ENCODE results near the gene IGFBP2. TPM values are rescaled to one million over a fixed set of nuclear protein-coding genes. Genes with fewer than 3 reads are reported as not detected.

IGFBP2 gene
- total and polyA plus RNA-seq, 2 experiments from 2014 or later, result 5.6 to 40.1 TPM

DNA sequence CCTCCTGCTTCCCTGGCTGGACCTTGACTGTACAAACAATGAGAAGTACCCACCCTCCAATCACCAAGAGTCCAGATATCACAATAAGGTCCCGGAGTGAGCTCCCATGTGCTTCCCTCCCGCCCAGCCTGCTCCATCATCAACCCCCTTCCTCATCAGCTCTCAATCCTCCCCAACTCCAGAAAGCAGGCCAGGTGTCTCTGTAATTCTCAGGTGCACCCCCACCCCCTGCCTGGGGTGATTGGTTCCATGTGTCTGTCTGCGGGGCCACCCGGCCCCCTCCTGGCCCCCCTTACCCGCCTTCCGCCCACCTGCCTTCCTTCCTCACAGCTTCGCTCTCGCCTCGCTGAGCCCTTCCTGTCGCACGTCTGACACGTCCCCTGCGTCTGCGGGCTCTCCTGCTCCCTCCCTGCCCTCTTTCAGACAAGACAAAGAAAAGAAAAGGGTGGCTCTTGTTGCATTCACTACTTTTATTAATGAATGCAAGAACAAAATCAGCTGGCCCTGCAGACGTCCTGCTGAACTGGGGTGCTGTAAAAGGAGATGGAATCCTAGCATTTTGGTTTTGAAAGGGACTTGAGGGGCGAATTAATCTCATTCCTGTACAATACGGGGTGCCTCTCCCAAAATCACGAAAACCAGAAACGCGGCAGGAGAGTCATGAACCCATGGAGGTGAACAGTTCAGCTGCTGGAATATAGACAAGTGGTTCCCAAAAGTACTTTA is 26.5 kb upstream of the IGFBP2 start:
- no peak overlapping the region for H2AFZ ChIP-seq
- H3K27me3 ChIP-seq (replicated peaks; ENCODE audit: insufficient read depth), result 0 out of 2 replicates have a peak, but pooled peaks cover 9% of the 10 kb centered on the region
- H4K20me1 ChIP-seq (ENCODE audit: insufficient read depth), result no peaks in the 10 kb centered on the region
- 46 to 49% methylated on average over 19 to 20 of the region's 20 CpGs for WGBS, 2 experiments (ENCODE audit: low coverage in 1 of 2, low lambda C conversion rate in 2 of 2, missing lambda C conversion rate in 2 of 2)
- no peak overlapping the region for H3K27ac ChIP-seq
- TF ChIP-seq EZH2phosphoT487 (IDR thresholded peaks at IDR 0.05; ENCODE audit: insufficient read depth, low read depth) (no peak), EZH2 (IDR thresholded peaks at IDR 0.05; ENCODE audit: insufficient read depth, poor library complexity, severe bottlenecking) (no peak)
- H3K4me2 ChIP-seq (ENCODE audit: unreplicated experiment), result no peak overlapping the region
- no peaks in the 10 kb centered on the region for H3K9me2 ChIP-seq (ENCODE audit: insufficient read depth)
- H3K4me3 ChIP-seq, result no peak overlapping the region
- H3F3A ChIP-seq (ENCODE audit: insufficient read depth), result no peaks in the 10 kb centered on the region
- no peak overlapping the region for H3K9ac ChIP-seq
- no peaks in the 10 kb centered on the region for H3K4me1 ChIP-seq (ENCODE audit: insufficient read depth)
- no peaks in the 10 kb centered on the region for H3K79me2 ChIP-seq (ENCODE audit: insufficient read depth)
- DNase-seq, result no peak
- no peaks in the 10 kb centered on the region for H3K9me3 ChIP-seq (ENCODE audit: low read depth)
- in situ Hi-C loops (cut with MboI), result no loop called here
- H3K36me3 ChIP-seq (ENCODE audit: low read depth), result no peaks in the 10 kb centered on the region

DNA sequence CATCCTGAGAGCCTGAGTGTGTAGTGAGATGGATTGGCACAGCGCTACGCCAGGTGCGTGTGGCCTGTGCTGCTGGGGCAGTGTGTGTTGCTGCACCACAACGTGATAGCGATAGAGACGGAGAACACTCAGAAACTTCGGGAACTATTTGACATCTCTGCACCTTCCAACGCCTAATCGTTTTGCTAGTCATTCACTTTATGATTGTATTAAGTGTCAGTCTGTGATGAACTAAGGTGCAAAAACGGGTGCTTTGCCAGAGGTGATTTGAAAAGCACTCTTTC is 26.0 kb upstream of the IGFBP2 start:
- 0 out of 2 replicates have a peak, but pooled peaks cover 9% of the 10 kb centered on the region for H3K27me3 ChIP-seq (replicated peaks; ENCODE audit: insufficient read depth)
- H3K9me3 ChIP-seq (ENCODE audit: low read depth), result no peaks in the 10 kb centered on the region
- H3K9me2 ChIP-seq (ENCODE audit: insufficient read depth), result no peaks in the 10 kb centered on the region
- H3K79me2 ChIP-seq (ENCODE audit: insufficient read depth), result no peaks in the 10 kb centered on the region
- H3K27ac ChIP-seq, result no peak overlapping the region
- H3F3A ChIP-seq (ENCODE audit: insufficient read depth), result no peaks in the 10 kb centered on the region
- DNase-seq, result no peak
- H4K20me1 ChIP-seq (ENCODE audit: insufficient read depth), result no peaks in the 10 kb centered on the region
- no peak for TF ChIP-seq EZH2 (IDR thresholded peaks at IDR 0.05; ENCODE audit: insufficient read depth, poor library complexity, severe bottlenecking)
- H3K4me1 ChIP-seq (ENCODE audit: insufficient read depth), result no peaks in the 10 kb centered on the region
- in situ Hi-C loops (cut with MboI), result no loop called here
- 83 to 86% methylated on average over 10 of the region's 10 CpGs for WGBS, 2 experiments (ENCODE audit: low coverage in 1 of 2, low lambda C conversion rate in 2 of 2, missing lambda C conversion rate in 2 of 2)
- no peak overlapping the region for H2AFZ ChIP-seq
- H3K36me3 ChIP-seq (ENCODE audit: low read depth), result no peaks in the 10 kb centered on the region
- H3K4me2 ChIP-seq (ENCODE audit: unreplicated experiment), result no peak overlapping the region
- H3K9ac ChIP-seq, result no peak overlapping the region
- H3K4me3 ChIP-seq, result no peak overlapping the region

DNA sequence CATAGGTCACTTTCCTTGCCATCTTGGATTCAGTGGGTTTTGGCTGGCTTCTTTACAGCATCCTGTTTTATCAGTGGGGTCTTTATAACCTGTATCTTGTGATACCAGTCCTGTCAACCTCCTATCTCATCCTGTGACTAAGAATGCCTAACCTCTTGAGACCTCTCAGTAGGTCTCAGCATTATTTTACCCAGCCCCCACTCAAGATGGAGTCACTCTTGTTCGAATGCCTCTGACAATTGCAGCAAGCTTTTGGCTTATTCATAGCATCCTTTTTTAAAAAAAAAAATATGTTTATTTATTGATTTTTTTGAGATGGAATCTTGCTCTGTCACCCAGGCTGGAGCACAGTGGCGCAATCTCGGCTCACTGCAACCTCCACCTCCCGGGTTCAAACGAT is 24.7 kb upstream of the IGFBP2 start:
- Histone ChIP-seq H3K9me3 (ENCODE audit: low read depth) (no peaks in the 10 kb centered on the region), H3K9ac (no peak overlapping the region), H3K4me3 (no peak overlapping the region), H3K27ac (no peak overlapping the region), H3K27me3 (replicated peaks; ENCODE audit: insufficient read depth) (0 out of 2 replicates have a peak, but pooled peaks cover 9% of the 10 kb centered on the region), H3K79me2 (ENCODE audit: insufficient read depth) (no peaks in the 10 kb centered on the region), H2AFZ (no peak overlapping the region), H3K36me3 (ENCODE audit: low read depth) (no peaks in the 10 kb centered on the region), H3K4me1 (ENCODE audit: insufficient read depth) (no peaks in the 10 kb centered on the region), H3F3A (ENCODE audit: insufficient read depth) (no peaks in the 10 kb centered on the region), H4K20me1 (ENCODE audit: insufficient read depth) (no peaks in the 10 kb centered on the region), H3K4me2 (ENCODE audit: unreplicated experiment) (no peak overlapping the region), H3K9me2 (ENCODE audit: insufficient read depth) (no peaks in the 10 kb centered on the region)
- in situ Hi-C loops (cut with MboI), result no loop called here
- no peak for DNase-seq
- 92 to 100% methylated on average over 5 of the region's 5 CpGs for WGBS, 2 experiments (ENCODE audit: low coverage in 1 of 2, low lambda C conversion rate in 2 of 2, missing lambda C conversion rate in 2 of 2)
- no peak for TF ChIP-seq EZH2 (IDR thresholded peaks at IDR 0.05; ENCODE audit: insufficient read depth, poor library complexity, severe bottlenecking)
- TF ChIP-seq EZH2phosphoT487 (IDR thresholded peaks at IDR 0.05; ENCODE audit: insufficient read depth, low read depth), result no peak

DNA sequence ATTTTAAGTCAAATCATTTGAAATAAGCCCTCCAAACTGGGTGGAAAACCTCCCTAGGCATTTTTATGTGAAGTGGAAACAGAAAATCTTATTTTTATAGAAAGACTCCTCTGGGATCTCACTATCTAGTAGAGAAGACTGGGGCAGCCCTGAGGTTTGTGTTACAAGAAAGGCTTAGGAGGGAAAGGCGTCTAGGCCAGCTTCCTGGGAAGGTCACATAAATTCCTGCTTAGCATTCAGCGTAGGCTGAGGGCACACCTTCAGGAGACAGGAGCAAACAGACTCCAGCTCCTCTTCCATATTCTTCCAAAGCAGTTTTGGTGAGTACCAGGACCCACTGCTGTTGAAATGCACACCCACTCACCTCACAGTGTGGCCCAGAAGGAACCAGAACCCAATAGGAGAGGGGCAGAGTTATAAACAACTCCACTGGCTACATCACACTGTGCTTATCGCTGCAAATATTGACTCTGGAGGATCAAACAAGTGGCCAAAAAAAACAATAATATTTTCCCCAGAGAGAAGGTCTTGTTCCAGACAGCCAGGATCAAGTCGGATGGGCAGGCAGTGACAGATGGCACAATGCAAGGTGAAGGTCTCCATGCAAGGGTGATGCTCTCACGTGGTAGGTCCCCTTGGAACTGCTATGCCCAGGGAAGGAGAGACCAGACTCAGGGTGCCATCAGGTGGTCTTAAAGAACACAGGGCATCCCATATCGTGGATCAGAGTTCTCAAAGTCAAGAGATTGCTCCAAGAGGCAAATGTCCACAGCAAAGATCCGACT is 17.7 kb upstream of the IGFBP2 start:
- in situ Hi-C loops (cut with MboI), result no loop called here

More for the DNA sequence above, 17.7 kb upstream of the IGFBP2 start:
- H3K4me2 ChIP-seq (ENCODE audit: unreplicated experiment), result no peak overlapping the region
- no peak overlapping the region for H3K9ac ChIP-seq
- no peaks in the 10 kb centered on the region for H3K27me3 ChIP-seq (replicated peaks; ENCODE audit: insufficient read depth)
- H3K4me1 ChIP-seq (ENCODE audit: insufficient read depth), result peaks cover 11% of the 10 kb centered on the region; the same call in 1 of the 2 replicates
- H3F3A ChIP-seq (ENCODE audit: insufficient read depth), result no peaks in the 10 kb centered on the region
- H2AFZ ChIP-seq, result no peak overlapping the region
- H3K4me3 ChIP-seq, result no peak overlapping the region
- WGBS, 2 experiments (ENCODE audit: low coverage in 1 of 2, low lambda C conversion rate in 2 of 2, missing lambda C conversion rate in 2 of 2), result 73 to 84% methylated on average over 7 of the region's 7 CpGs
- no peak for DNase-seq
- H3K36me3 ChIP-seq (ENCODE audit: low read depth), result no peaks in the 10 kb centered on the region
- no peaks in the 10 kb centered on the region for H3K79me2 ChIP-seq (ENCODE audit: insufficient read depth)
- H3K9me2 ChIP-seq (ENCODE audit: insufficient read depth), result no peaks in the 10 kb centered on the region
- H3K9me3 ChIP-seq (ENCODE audit: low read depth), result no peaks in the 10 kb centered on the region
- no peak overlapping the region for H3K27ac ChIP-seq
- TF ChIP-seq EZH2phosphoT487 (IDR thresholded peaks at IDR 0.05; ENCODE audit: insufficient read depth, low read depth) (no peak), EZH2 (IDR thresholded peaks at IDR 0.05; ENCODE audit: insufficient read depth, poor library complexity, severe bottlenecking) (no peak)
- H4K20me1 ChIP-seq (ENCODE audit: insufficient read depth), result no peaks in the 10 kb centered on the region
